Limb (tissue), 2 donors: ENCODE measurements around the gene NCKAP5L.

ENCODE experiments used
- DNase-seq, 2 donors: peaks; one replicate each; pipeline ENCODE4 v3.0.0-alpha.2; 2016; ENCODE audit errors: extremely low spot score in 2 of 2

The NCKAP5L gene

GRCh38 chr12:49803693-49804450 is 24.3 kb downstream of the NCKAP5L start:
- no peak for DNase-seq

GRCh38 chr12:49801141-49802063 is 26.8 kb downstream of the NCKAP5L start:
- DNase-seq = no peak

- DNase-seq = no peak
These were observed 27.6 kb downstream of the NCKAP5L start for GRCh38 chr12:49800421-49801140.

- no peak for DNase-seq
These were observed 29.3 kb downstream of the NCKAP5L start for GRCh38 chr12:49798934-49799333.

GRCh38 chr12:49798248-49798647 is 30.0 kb downstream of the NCKAP5L start:
- no peak for DNase-seq

GRCh38 chr12:49797449-49797776 is 30.8 kb downstream of the NCKAP5L start:
- DNase-seq = no peak

GRCh38 chr12:49796606-49797448 is 31.4 kb downstream of the NCKAP5L start:
- DNase-seq = no peak

- no peak for DNase-seq
These were observed 32.1 kb downstream of the NCKAP5L start for GRCh38 chr12:49796155-49796554.

- no peak for DNase-seq
These were observed 32.5 kb downstream of the NCKAP5L start for GRCh38 chr12:49795654-49796105.

GRCh38 chr12:49794811-49795653 is 33.2 kb downstream of the NCKAP5L start:
- DNase-seq = no peak

GRCh38 chr12:49794021-49794420 is 34.2 kb downstream of the NCKAP5L start:
- no peak for DNase-seq

- no peak for DNase-seq
These were observed 34.6 kb downstream of the NCKAP5L start for GRCh38 chr12:49793620-49794019.

GRCh38 chr12:49792976-49793580 is 35.1 kb downstream of the NCKAP5L start:
- DNase-seq = no peak

- no peak for DNase-seq
These were observed 35.8 kb downstream of the NCKAP5L start for GRCh38 chr12:49792181-49792970.

GRCh38 chr12:49791700-49792099 is 36.5 kb downstream of the NCKAP5L start:
- DNase-seq = no peak

GRCh38 chr12:49790741-49791555 is 37.3 kb downstream of the NCKAP5L start:
- DNase-seq = no peak

- no peak for DNase-seq
These were observed 38.2 kb downstream of the NCKAP5L start for GRCh38 chr12:49789992-49790391.

GRCh38 chr12:49787672-49788071 is 40.5 kb downstream of the NCKAP5L start:
- DNase-seq = no peak
